ENCODE data around the gene SYT12.
"Not testable (repeated sequence)": the region's sequence is repeated elsewhere in the genome, so short reads cannot be mapped to it uniquely, and the experiment has no call there.

Gene SYT12

DNA sequence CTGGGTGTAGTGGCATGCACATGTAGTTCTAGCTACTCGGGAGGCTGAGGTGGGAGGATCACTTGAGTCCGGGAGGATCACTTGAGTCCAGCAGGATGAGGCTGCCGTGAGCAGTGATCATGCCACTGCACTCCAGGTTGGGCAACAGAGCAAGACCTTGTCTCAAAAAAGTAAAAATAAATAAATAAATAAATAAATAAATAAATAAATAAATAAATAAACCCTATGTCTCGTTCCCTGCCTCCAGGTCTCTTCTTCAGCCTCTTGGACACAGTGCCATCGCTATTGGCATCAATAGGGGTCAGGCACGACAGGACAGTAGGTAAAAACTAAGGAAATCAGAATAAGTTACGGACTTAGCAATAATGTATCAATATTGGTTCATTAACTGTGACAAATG is 23.4 kb upstream of the SYT12 start:
- no peak for DNase-seq

DNA sequence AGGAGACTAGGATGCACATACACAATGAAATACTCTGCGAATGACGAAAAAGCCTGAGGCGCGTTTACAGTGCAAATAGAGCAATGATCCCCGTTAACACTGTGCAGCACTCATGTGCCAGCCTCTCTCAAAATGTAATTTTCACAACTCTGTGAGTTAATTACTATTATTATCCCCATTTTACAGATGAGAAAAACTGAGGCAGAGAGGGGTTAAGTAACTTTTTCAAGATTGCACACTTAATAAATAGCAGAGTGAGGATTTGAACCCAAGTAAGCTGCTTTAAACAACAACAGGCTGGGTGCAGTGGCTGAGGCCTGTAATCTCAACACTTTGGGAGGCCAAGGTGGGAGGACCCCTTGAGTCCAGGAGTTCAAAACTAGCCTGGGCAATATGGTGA is 21.6 kb upstream of the SYT12 start:
- no peak for DNase-seq

DNA sequence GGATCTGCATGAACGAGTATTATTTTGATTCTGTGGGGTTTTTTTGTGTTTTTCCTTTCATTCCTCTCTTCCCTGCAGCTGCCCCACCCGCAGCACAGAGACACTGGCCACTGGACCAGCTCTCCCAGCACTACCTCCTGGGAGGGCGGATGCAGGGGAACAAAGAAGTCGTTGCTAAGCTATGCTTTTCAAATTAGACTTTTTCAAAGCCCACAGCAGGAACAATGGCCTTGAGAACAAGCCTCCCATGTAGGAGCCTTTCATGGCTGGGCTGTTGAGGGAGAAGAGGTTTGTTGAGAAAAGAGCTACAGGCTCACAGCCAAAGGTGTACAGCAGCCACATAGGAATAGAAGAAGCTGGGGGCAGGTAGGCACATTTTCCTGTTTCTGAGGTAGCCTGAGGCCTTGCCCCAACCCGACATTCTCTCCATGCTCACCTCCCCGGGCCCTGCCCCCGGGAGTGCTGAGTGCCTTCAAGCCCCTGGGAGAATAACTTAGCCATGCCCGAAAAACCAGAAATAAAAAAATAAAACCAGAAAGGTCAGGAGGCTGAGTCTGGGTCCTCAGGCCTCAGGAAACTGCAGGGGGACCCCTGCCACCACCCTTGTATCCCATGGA is 20.5 kb upstream of the SYT12 start:
- no peak for DNase-seq

DNA sequence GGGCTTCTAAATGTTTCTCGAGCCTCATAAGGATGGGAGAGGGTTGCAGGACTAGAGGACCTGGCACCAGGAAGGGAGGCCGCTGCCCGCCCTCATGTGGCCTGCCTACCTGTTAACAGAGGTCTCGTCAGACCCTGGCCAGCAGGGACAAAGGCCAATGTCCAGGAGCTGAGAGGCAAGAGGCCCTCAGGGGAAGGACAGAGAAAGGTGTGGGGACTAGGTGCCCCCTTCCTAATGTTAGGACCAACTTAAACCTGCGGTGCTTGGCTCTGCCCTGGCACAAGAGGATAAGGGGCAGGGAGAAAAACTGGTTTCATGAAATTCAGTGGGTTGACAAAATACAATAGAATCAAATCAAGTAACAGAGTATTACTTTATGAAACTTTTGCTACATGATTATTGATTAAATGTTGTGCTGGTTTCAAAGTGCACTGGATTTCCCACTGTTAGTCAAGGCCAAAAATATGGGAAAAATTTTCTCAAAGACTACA is 20.0 kb upstream of the SYT12 start:
- no peak for DNase-seq

DNA sequence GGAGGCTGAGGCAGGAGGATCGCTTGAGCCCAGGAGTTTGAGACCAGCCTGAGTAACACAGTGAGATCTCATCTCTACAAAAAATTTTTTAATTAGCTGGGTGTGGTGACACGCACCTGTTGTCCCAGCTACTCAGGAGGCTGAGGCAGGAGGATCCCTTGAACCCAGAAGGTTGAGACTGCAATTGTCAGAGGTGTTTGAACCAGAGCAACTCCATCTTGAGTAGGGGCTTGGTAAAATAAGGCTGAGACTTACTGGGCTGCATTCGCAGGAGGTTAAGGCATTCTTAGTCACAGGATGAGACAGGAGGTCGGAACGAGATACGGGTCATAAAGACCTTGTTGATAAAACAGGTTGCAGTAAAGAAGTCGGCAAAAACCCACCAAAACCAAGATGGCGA is 17.7 kb upstream of the SYT12 start:
- not testable (repeated sequence) for DNase-seq

DNA sequence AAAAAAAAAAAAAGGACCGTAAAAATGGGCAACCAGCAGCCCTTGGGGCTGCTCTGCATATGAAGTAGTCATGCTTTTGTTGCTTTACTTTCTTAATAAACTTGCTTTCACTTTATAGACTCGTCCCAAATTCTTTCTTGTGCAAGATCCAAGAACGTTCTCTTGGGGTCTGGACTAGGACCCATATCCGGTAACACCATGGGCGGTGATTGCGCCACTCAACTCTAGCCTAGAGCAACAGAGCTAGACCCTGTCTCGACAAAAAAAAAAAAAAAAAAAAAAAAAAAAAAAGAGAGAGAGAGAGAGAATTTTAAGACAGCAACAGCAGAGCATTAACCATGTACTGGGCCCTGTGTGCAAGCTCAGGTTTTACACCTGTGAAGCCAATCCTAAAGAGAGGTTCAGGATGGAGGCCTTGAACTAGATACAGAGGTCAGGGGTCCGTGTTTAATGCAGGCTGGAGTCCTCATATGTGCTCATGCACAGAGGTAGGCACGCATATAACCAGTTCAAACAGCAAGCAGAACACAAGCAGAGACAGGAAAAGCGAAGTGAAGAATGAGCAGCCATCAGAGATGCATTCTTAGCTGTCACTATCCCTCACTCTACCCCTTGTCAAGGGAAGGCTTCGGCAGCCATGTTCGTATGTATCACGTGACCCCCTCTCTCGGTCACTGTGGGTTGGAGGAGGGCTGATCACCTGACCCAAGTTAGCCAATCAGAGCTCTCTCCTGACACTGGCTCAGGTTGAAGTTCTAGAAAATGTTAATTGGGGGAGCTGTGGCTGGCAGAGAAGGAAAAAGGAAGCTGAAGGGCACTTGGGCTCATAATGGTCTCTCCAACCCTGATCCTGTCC is 16.7 kb upstream of the SYT12 start:
- peak; percentile 43 for DNase-seq

DNA sequence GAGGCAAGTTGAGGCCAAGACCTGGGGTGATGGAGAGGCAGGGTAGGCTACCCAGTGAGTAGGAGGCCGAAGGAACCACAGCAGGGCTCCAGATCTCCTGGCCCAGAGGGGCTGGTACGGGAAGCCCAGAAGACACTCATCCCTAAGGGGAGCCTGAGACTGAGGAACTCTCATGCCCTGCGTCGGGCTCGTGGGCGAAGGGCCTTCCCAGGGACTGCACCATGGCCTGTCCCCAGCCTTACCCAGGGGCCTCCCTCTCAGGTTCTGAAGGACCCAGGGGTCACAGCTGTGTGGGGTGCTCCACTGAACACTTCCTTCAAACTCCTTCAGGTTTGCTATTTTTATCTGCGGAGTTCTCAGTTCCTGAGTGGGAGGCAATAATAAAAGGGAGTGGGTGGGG is 15.8 kb upstream of the SYT12 start:
- DNase-seq, result no peak

DNA sequence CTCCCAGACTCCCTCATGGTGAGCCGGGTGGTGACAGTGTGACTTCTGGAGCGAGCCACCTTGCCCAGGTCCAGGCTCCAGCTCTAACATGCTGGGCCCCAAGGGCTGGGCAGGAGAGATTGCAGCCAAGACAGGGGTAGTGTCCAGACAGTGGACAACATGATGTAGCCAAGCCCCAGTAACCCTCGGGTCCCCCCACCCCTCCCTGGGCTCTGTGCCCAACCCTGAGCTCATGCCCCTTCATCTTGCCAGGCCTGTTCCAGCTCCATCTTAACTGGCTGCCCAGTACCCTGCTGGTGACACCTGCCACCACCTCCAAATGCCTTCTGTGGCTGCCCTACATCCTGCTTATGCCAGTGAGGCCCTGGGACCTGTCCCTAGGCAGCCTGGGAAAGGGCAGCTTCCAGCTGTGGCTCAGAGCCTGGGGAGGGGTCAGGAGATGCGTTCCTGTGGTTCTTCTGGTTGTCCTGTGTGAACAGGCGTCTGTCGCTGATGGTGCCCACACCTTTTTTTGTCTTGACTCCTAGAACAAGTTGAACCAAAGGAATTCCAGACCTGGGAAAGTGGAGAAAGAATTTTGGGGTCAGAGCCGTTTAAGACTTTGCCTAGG is 12.5 kb upstream of the SYT12 start:
- DNase-seq, result no peak

DNA sequence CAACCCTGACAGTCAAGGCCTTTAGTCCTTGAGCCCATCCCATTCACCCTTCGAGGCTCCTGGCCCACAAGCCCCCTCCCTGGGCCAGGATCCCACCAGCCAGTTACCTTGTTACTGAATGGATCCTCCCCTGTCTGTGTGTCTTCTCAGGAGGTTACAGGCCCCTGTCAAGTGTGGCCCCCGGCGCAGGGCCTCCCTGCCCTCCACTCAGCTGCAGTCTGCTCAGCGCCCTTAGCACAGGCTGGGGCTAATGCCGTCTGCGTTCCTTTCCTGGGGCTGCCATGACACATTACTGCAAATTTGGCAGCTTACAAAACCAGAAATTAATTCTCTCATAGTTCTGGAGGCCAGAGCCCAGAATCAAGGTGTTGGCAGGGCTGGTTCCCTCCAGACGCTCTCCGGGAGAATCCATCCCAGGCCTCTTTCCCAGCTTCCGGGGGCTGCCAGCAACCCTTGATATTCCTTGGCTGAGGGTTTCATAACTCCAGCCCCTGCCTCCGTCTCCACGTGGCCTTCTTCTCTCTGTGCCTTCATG is 9.4 kb upstream of the SYT12 start:
- no peak for DNase-seq

DNA sequence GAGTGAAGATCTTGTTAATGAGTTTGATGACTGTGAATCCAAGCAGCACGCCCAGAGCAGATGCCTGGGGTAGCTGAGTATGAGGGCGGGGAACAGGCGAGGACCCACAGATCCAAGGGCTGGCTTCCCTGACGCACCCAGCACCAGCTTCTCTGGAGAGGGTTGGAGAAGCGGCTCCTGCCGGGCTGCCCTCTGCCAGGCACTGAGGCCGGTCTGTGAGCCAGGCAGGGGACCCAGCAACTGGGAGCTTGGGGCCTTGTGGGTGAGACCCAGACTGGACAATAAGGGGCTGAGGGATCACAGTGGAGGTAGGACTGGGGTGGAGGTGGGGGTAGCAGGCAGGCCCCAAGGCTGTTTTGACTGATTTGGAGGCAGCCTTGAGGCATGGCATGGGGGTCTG is 8.6 kb upstream of the SYT12 start:
- DNase-seq, result no peak

DNA sequence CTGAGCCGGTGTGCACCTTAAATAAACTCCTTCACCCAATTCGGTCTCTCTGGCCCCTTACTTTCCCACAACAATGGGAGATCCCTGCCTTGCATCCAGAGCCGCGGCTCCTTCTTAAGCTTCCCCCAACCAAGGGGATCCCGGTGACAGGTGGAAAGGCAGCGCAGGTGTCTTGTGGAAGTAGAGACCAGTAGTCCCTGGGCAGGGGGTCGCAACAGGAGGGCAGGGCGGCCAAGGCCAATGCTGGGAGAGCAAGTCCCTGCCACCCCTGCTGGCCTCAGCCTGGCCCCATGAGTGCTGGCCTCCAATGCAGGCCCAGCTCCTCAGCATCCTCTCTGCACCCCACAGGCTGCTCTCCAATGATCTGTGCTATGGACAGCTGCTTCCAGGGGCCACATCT is 7.9 kb upstream of the SYT12 start:
- no peak for DNase-seq

DNA sequence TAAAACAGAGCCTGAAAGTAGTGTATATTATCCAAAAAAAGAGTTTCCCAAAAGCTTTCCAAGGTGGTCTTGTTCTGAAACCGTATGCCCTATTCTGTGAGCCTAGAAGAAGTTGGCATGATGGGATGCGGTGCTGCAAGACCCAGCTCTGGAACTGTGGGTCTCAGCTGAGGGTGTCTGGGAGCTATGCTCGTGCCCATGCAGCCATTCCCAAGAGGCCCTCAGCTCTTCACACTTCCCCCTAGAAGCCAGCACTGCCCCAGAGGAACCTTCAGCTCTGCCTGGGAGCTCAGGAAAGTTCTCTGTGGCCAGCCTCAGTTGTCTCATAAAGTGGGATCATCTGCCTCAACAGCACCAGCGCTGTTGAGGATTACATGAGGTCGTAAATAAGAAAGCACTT is 6.4 kb upstream of the SYT12 start:
- DNase-seq, result no peak

DNA sequence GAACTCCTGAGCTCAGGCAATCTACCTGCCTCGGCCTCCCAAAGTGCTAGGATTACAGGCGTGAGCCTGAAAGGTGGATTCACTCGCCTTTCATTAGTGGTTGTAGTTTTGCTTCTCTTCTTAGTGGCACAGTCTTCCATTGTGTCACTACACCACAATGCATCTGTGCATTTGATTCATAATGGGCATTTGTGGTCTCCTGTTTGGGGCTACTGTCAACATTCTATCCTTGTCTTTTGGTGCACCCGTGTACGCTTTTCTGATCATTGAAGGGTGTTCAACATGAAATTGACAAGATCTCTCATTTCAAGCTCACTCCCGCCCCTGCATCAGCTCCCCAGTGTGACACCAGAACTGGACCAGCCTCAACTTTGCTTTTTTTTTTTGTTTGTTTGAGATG is 2.0 kb upstream of the SYT12 start:
- DNase-seq, result no peak

DNA sequence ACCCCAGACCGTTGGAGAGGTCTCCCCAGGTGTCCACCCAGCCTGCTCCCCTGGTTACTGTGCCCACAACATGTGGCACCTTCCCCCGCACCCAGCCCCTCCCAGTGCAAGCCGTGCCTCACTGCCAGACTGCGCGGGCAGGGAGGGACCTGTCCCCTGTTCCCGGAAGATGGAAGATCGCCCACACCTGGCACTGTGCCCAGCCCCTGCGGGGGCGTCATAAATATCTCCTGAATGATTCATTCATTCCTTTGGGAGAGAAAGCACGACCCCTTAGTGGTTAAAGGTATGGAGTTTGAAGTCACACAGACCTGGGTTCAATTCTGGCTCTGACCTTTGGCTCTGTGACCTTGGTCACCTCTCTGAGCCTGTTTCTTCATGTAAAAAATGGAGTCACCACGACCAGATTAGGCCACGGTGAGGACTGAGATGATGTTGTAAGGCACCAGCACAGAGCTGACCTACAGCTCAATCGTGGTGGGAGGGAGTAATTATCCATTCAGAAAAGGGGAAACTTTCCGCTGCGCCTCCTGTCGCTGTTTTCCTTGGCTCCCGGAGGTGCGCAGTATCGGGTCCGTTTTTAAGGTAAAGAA is 497 bp upstream of the SYT12 start:
- no peak for DNase-seq

DNA sequence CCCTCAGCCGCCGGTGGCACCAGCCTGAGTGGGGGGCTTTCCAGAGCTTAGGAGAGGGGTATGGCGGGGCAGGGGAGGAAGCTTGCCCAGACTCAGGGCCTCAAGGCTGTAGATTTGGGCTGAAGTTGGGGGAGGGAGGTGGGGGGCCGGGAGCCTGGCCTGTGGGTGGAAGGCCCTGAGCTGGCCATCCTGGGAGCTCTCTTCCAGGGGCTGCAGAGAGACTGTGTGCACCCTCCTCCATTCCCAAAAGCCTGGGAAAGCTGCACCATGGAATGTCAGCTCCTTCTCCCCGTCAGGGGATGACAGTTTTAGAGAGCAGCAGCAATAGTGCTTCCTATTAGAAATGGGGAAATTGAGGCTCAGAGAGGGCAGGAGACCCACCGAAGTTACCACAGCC is 1.0 kb downstream of the SYT12 start:
- DNase-seq, result no peak

DNA sequence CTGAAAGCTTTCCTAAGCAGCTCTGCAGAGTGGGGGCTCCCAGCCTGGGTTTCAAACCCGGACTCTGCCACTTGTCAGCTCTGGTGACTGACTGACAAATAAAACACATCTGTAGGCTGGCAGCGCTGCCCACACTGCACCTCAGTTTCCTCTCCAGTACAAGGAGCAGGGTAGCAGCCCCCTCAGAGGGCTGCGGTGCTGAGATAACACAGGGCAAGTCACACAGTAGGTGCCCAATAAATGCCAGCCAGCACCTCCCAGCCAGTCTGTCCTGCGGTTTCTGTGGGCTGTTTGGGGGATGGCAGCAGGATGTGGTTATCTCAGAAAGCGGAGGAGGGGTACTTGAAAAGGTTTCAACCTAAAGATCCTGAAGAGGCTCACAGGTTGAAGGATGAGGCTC is 1.5 kb downstream of the SYT12 start:
- peak; percentile 31 for DNase-seq

DNA sequence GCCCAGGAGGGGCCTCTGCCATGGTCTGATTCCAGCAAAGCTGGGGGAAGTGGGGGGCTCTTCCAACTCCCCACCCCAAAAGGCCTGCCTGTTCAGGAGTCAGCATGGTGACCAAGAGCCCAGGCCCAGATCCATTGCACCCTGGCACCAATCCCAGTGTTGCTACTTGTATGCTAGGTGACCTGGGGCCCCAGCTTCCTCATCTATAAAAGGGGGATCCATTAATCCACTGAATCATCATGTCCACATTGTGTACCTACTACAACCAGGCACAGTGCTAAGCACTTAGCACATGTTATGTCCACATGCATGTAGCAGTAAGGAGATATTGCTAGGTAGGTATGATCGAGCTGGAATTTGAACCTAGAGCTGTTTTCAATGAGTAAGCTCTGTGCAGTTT is 2.0 kb downstream of the SYT12 start:
- no peak for DNase-seq

DNA sequence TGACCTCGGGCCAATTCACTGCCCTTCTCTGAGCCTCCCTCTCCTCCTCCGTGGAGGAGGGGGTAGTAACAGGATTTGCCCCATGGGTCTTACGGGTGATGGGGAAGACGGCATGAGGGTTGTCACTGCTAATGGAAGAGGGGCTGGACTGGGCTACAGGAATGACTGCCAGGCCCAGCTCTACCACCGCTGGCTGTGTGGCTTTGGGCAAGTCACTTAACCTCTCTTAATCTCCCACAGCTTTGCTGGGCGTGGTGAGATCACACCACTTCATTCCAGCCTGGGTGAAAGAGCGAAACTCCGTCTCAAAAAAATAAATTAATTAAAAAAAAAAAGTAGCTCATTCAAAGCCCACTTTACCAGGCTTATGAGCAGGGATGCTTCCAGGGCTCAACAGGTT is 2.8 kb downstream of the SYT12 start:
- no peak for DNase-seq

DNA sequence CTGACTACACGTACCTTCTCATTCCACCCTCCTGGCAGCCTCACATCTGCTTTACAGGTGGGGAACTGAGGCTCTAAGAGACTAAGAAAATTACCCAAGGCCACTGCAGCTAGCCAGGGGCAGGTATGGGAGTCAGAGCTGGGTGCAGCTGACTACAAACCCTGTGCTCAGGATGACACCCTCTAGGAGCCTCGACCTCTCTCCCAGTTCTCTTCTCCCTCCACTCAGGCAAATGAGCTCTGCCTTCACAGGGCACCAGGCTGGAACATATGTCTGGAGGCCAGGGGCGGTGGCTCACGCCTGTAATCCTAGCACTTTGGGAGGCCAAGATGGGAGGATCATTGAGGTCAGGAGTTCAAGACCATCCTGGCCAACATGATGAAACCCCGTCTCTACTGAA is 4.0 kb downstream of the SYT12 start:
- DNase-seq, result no peak

DNA sequence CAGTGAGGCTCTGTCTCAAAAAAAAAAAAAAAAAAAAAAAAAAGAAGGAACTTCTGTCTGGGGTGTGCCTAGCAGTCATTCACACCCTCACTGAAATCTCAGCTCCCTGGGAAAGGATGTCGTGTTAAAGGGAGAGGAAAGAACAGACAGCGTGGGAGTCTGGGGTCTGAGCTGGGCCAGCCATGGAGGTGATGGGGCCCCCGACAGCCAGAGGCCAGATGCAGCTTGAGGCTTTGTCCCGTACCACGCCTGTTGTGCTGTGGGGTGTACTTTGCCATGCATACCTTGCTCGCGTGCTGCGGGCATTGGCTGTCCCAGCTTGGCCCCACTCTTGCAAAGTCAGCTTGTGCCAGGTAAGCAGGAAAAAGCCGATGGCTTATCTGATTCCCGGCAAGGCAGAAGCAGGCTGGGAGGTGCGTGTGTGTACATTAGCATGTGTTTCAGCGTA is 4.6 kb downstream of the SYT12 start:
- no peak for DNase-seq

DNA sequence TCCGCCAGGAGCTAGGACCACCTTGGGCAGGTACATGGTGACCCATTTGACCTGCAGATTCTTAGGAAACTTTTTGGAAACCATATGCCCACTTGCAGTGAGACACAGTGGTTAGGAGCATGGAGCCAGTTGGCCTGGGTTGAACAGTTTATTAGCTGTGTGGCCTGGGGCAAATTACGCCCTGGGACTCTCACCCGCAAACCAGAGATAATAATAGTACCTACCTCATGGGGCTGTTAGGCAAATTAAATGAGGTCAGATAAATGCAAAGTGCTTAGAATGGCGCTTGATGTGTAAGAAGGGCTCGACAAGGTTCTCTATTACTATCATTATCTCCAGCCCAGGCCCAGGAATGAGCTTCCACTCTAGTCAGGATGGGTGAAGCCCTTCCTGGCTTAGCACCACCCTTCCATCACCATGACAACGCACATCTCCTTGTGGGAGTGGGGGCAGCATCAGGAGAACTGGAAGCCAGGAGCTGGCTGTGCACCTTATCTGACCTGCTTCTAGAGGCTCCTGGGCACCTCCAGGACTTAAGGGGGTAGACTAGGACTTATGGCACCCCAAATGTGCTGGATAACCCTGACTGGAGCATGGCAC is 5.1 kb downstream of the SYT12 start:
- DNase-seq, result no peak

DNA sequence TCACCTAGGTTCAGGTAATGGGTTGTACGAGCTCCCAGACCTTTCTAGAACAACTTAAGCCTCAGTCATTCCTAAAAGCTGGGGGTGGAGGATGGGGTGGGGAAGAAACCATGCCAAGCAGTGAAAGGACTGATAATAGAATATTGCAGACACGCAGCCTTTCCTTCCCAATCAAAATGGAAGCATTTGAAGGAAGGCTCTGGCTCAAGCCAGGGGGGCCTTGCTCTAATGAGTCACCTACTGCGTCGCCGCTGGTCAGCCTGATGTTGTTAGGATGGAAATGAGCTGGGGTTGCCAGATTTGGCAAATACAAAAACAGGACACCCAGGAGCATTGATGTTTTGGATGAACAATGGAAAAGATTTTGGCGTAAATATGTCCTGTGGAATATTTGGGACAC is 6.2 kb downstream of the SYT12 start:
- DNase-seq, result no peak

DNA sequence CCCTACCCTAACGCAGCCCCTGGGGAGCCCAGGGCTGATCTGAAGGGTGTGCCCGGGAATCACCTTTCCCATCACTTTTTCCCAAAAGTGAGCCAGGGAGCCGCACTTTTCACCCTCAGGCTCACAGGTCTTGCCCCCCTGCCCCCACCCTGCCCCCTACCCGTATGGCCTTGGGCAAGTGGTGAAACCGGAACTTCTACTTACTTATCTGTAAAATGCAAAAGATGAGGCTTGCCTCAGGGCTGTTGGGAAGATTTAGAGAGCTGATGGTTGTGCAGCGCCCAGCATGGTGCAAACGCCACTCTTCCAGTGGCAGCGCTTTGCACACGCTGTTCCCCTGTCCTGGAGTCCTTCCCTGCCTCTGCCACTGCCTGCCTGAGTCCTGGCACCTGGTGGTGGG is 8.0 kb downstream of the SYT12 start:
- no peak for DNase-seq

All from activated naive CD4-positive, alpha-beta T cell treated with anti-CD3 and anti-CD28 coated beads, Interleukin-2, amount 50 U/mL, for 16 hours (primary cell).